ENCODE measurements around the gene ECI1.
"Not testable (repeated sequence)": the region's sequence is repeated elsewhere in the genome, so short reads cannot be mapped to it uniquely, and the experiment has no call there.

Gene ECI1

GRCh38 chr16:2282262-2282661 is 30.9 kb upstream of the ECI1 start:
- DNase-seq (ENCODE audit: low read depth): no peak
- no peak overlapping the region for H3K4me3 ChIP-seq (ENCODE audit: low read depth, low read length)

GRCh38 chr16:2280981-2281542 is 29.7 kb upstream of the ECI1 start:
- H3K4me3 ChIP-seq (ENCODE audit: low read depth, low read length): no peak overlapping the region
- no peak for DNase-seq (ENCODE audit: low read depth)

GRCh38 chr16:2280461-2280860 is 29.1 kb upstream of the ECI1 start:
- DNase-seq (ENCODE audit: low read depth): no peak
- H3K4me3 ChIP-seq (ENCODE audit: low read depth, low read length): no peak overlapping the region

DNA sequence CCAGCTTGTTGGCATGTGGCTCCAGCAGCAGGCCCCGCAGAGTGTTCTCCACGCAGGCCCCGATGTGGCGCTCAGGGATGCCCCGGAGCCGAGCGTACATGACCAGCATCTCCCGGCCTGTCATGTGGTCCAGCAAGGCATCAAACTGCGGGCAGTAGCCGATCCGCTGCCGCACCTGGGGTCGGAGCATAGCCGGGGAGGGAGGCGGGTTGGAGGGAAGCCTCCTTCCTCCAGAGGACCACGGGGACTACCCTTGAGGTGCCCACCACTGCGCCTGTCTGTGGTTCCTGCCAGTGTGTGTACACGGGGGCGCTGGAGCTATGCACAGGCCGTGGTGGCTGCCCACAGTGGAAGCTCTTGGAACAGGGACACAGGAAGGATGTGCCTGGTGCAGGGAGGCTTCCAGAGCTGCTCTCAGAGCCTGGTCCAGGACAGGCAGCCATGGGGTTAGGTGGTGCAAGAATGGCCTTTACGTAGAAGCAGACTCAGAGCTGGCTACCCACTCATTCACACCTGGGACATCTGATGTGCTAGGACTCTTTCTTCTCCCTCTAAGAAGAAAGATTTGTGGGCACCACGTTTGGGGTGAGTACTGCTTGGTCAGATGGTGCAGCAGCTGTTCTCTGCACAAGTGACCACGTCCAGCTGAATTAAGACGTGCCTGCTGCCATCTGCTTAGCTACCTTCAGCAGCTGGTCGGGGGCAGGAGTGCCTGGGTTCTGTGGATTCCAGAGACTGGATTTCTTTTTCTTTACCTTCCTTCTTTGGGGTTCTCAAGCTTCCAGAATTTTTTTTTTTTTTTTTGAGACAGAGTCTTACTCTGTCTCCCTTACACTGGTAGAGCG is 27.8 kb upstream of the ECI1 start:
- no peak for DNase-seq (ENCODE audit: low read depth)
- H3K4me3 ChIP-seq (ENCODE audit: low read depth, low read length): no peak overlapping the region

- no peak overlapping the region for H3K4me3 ChIP-seq (ENCODE audit: low read depth, low read length)
- DNase-seq (ENCODE audit: low read depth): no peak
Observed at GRCh38 chr16:2278272-2278608, 26.9 kb upstream of the ECI1 start.

- H3K4me3 ChIP-seq (ENCODE audit: low read depth, low read length): no peak overlapping the region
- no peak for DNase-seq (ENCODE audit: low read depth)
Observed at GRCh38 chr16:2277466-2278271, 26.3 kb upstream of the ECI1 start.

DNA sequence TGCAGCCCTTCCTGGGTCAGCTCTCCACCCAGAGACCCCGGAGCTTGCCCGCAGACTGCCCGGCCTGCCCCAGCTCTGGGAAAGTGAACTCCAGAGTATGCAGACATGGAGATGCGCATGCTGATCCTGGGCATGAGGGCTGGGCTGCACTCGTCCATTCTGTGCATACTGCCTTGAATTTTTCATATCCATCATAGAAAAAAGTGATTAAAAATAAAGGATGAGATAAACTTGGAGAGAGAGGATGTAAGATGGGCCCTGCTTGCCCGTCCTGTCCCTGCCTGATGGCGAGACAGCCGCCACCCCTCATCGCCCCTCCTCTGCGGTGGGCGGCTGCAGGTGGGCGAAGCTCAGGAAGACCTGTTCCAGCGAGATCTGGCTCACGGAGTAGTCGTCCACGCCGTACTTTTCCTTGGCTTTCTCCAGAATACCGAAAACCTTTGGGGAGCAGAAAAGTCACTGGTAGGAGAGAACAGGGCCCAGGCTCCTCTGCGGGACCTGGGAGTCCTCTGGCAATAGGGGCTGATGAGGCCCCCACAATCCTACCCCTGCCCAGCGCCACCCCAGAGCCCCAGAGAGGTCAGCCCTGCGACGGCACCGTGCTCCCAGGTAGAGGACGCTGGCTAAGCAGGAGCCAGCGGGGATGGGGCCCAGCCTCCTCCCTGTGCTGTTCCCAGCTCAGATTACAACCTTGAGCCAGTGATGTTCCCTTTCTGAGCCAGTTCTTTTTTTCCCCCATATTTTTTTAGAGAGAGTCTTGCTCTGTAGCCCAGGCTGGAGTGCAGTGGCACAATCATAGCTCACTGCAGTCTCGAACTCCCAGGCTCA is 25.2 kb upstream of the ECI1 start:
- H3K4me3 ChIP-seq (ENCODE audit: low read depth, low read length): no peak overlapping the region
- no peak for DNase-seq (ENCODE audit: low read depth)

DNA sequence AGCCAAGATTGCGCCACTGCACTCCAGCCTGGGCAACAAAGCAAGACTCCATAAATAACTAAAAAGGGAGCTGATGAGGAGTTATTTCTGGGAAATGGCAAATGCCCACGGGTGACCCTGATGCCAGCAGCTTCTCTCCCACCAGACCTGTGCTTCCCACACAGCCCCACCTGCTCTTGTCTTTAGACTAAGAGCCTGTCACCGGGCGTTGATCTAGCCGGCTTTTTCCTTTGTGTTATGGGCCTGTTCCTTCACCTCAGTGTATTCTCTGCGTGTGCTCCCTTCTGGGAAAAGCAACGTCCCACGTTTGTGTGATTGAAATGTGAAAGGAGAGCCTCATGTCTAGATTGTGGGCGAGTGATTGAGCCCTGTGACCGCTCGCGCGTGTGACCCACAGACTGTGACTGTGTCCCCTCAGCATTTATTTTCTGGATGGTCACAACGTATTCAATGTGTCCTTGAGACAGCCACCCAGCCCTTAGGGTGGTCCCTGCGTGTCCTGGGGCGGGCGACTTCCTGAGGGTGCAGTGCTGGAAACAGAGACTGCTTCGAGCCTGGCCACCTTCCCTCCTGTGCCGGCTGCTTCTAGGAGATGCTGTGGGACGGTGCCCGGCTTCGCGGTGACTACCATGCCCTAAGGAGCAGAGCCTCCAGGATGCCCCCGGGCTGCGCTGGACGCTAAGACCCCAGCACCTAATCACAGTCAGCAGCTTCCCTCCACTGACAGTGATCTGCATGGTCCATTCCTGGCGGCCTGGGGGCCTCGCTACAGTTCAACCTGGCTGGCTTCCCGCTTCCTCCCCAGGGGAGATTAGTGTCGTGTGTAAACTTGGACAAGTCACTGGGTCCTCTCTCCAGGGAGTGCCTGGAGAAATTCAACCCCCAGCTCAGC is 24.3 kb upstream of the ECI1 start:
- H3K4me3 ChIP-seq (ENCODE audit: low read depth, low read length): no peak overlapping the region
- DNase-seq (ENCODE audit: low read depth): no peak

DNA sequence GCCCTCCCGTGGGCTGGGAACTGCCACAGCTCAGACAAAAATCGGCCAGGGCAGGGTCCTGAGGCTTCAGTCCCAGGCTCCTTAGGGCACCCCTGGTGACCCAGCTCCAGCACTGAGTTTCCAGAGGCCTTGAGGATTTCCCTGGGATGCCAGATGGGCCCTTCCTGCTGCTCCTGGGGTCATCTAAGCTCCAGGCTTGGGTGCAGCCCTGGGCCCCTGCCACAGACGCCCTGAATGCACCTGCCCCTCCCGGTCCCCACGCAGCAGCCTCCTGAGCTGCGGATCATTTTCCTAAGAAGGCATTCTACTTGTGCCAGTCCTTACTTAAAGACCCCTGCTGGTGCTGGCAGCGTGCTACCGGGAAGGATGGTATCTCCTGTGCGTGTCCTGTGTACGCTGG is 22.5 kb upstream of the ECI1 start:
- no peak for DNase-seq (ENCODE audit: low read depth)

GRCh38 chr16:2273484-2273883 is 22.1 kb upstream of the ECI1 start:
- no peak overlapping the region for H3K4me3 ChIP-seq (ENCODE audit: low read depth, low read length)
- DNase-seq (ENCODE audit: low read depth): no peak

More for the DNA sequence above, 22.5 kb upstream of the ECI1 start:
- no peak overlapping the region for H3K4me3 ChIP-seq (ENCODE audit: low read depth, low read length)

DNA sequence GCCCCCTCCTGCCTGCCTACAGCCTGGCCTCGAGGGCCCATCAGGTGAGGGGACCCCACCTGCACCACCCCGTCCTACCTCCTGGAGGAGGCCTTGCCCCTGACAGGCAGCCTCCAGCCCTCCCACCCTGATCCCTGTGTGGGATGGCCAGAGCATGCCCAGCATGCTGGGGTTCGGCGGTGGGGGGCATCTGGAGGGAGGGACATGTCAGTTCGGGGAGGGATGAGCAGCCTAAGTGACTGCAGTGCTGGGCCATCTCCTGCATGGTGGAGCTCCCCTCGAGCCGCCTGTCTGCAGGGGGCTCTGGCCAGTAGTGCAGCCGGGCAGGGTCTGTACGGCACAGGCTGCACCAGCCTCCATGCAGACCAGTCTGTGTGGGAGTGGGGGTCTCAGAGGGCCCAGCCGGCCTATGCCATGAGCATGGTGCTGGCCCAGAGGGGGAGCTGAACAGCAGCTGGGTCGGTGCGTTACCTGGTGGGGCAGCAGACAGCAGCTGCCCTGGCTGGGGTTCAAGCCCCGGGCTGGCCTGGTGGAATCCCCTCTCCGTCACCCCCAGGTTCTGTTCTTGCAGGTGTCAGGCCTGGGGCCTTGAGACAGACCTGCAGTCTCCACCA is 20.6 kb upstream of the ECI1 start:
- DNase-seq (ENCODE audit: low read depth): no peak
- no peak overlapping the region for H3K4me3 ChIP-seq (ENCODE audit: low read depth, low read length)

DNA sequence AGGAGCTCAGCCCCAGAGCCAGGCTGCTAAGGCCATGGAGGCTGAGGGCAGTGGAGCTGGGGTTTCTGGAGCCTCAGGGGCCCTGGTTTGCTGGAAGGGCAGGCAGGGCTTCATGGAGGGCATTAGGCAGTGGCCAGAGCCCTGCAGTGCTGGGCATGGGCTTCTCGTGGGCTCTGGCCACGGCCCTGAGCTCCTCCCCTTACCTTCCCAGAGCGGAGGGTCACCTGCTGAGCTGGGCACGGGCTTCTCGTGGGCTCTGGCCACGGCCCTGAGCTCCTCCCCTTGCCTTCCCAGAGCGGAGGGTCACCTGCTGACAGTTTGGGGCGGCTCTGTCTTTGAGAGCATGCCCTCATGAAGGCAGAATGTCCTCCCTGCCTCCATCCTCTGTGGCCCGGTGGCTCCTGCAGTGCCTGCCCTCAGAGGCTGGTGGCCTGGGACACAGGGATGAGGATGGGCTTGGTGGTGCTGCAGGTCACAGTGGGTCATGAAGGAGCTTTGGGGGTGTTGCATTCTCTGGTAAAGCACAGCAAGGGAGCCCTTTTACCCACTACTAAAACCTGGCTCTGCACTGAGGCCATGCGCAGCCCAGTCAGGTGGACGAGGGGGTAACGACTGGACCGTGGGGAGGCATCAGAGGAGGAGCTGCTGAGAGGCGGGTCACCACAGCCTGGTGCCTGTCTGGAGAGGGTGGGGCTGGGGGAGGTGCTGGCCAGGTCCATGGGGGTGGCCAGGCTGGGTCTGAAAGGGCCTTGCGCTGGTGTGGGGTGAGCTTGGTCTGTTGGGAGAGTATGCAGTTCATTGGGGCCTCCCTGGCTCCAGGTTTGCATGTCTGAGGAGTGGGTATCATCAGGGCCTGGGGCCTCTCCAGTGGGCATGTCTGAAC is 19.4 kb upstream of the ECI1 start:
- H3K4me3 ChIP-seq (ENCODE audit: low read depth, low read length): no peak overlapping the region
- DNase-seq (ENCODE audit: low read depth): no peak

DNA sequence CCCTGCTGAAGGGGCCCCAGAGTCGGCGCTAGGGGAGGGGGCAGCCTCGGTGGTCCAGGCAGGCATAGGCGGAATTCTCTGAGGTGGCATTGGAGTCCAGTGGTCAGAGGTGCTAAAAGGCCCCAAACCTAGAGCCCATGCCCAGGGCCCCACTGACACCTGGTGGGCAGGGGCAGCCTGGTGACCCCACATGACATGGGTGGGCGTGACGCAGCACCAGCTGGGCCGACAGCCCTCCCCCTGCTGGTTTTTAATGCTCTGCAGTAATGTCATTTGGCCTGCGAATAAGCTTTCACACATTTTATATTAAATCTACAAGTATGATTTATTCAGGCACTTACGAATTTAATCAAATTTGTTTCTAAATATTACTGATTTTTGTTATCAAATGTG is 18.7 kb upstream of the ECI1 start:
- no peak for DNase-seq (ENCODE audit: low read depth)
- no peak overlapping the region for H3K4me3 ChIP-seq (ENCODE audit: low read depth, low read length)

- H3K4me3 ChIP-seq (ENCODE audit: low read depth, low read length): peak within 1 kb of the TSS; percentile 81
- peak; percentile 80 for DNase-seq (ENCODE audit: low read depth)
Observed at GRCh38 chr16:2267913-2268666, 16.7 kb upstream of the ECI1 start, which contains the start of gene RNPS1. Gene RNPS1 (minus strand): TSS chr16:2268126. CDS start chr16:2264643, 3,483 bp downstream.

DNA sequence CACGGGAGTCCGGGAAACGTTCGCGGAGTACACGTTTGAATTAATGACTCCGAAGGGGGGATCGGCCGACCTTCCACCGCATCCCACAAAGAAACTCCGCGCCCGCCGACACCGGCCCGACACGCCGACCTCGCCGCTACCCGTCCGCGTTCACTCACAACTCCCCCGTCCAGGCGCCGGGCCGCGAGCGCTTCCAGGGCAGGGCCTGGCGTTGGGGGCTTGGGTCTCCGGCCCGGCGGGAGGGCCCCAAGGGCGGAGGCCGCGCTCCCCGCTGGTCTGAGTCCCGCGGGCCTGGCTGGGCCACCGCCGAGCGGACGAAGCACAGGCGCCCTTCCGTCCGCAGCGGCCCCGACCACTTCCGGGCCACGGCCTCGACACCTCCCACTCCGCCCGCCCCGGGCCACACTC is 16.1 kb upstream of the ECI1 start:
- peak overlapping the region; percentile 81 for H3K4me3 ChIP-seq (ENCODE audit: low read depth, low read length)
- DNase-seq (ENCODE audit: low read depth): not testable (repeated sequence)

- H3K4me3 ChIP-seq (ENCODE audit: low read depth, low read length): peak overlapping the region; percentile 81
- DNase-seq (ENCODE audit: low read depth): not testable (repeated sequence)
Observed at GRCh38 chr16:2266887-2267286, 15.5 kb upstream of the ECI1 start.

DNA sequence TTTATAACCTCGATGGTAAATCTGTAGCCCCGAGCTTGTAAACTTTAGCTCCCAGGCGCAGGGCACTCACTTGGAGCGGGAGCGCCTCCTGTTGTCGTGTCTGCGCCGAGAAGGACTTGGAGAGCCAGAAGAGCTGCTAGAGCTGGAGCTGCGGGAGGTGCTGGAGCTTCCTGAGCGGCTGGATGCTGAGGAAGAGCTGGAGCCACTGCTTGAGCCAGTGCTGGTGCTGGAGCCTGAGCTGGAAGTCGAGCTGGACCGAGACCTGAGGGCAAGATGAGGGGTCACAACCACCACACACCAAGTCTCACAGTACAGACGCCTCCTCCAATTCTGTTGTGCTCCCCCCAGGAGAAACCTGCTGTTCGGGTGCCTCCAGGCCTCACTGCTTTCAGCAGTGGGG is 11.6 kb upstream of the ECI1 start:
- DNase-seq (ENCODE audit: low read depth); H3K4me3 ChIP-seq (ENCODE audit: low read depth, low read length): not testable (repeated sequence)

All from skeletal muscle cell (primary cell).